Gastrocnemius medialis (tissue), 4 donors: Measurements from ENCODE around the gene KRTAP5-5.

Experiments used
- POLR2A ChIP-seq, 2 donors: fragments of 450-650 bp; IDR thresholded peaks; one replicate each; pipeline ENCODE4 v1.6.1; 2017; ENCODE audit warnings: antibody characterized with exemption in 2 of 2, mild to moderate bottlenecking in 2 of 2, moderate library complexity in 2 of 2
- TF ChIP-seq, protein P1 (sequence below), 5 experiments: fragments of 450-650 bp in 3 of 5; fragments of 200-600 bp in 2 of 5; sonication (generic) in 2 of 5; IDR thresholded peaks in 4 of 5; conservative IDR thresholded peaks in 1 of 5; 1 replicate in 4 of 5; 2 replicates in 1 of 5; pipeline ENCODE4 v1.5.1; 2016 to 2019; ENCODE audit warnings: antibody characterized with exemption in 5 of 5, mild to moderate bottlenecking in 3 of 5, moderate library complexity in 3 of 5

DNA sequence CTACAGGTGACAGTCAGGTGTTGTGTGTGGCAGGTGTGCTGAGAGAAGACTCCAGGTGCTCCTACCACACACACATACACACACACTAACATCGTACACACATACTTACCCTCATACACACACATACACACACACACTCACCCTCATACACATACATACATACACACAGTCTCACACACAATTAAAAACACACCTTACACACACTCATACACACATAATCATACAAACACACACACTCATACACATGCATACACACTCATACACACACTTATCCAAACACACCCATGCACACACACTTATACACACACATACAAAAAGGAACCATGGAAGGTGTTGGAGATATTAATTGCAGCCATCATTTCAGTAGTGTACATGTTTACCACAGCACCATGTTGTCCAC is 25.9 kb upstream of the KRTAP5-5 start:
- TF ChIP-seq, protein P1, sequence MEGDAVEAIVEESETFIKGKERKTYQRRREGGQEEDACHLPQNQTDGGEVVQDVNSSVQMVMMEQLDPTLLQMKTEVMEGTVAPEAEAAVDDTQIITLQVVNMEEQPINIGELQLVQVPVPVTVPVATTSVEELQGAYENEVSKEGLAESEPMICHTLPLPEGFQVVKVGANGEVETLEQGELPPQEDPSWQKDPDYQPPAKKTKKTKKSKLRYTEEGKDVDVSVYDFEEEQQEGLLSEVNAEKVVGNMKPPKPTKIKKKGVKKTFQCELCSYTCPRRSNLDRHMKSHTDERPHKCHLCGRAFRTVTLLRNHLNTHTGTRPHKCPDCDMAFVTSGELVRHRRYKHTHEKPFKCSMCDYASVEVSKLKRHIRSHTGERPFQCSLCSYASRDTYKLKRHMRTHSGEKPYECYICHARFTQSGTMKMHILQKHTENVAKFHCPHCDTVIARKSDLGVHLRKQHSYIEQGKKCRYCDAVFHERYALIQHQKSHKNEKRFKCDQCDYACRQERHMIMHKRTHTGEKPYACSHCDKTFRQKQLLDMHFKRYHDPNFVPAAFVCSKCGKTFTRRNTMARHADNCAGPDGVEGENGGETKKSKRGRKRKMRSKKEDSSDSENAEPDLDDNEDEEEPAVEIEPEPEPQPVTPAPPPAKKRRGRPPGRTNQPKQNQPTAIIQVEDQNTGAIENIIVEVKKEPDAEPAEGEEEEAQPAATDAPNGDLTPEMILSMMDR (IDR thresholded peaks at IDR 0.05 in 4 of 5, conservative IDR thresholded peaks at IDR 0.05 in 1 of 5) = no peak
- no peak for TF ChIP-seq POLR2A (IDR thresholded peaks at IDR 0.05)
